Suppressor macrophage treated with lipopolysaccharide for 1 hour (primary cell): Measurements from ENCODE around the gene CA11.

Experiments
- DNase-seq, 3 donors: peaks; one replicate each; pipeline ENCODE4 v3.0.0-alpha.2; 2020 to 2022

Gene CA11

GRCh38 chr19:48628486-48629296 lies 17.3 kb downstream of the CA11 start:
- no peak for DNase-seq

DNA sequence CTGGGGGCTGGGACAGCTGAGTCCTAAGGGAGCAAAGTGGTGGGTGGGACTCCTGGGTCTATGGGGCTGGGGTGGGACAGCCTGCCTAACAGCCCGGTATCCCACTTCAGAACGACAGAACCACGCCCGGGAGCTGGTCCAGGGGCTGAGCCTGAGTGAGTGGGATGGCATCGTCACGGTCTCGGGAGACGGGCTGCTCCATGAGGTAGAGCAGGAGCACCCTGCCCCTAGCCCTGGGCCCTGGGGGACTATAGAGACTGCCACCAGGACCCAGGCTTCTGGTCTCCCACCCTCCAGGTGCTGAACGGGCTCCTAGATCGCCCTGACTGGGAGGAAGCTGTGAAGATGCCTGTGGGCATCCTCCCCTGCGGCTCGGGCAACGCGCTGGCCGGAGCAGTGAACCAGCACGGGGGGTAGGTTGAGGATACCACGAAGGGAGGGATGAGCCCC lies 18.1 kb downstream of the CA11 start:
- DNase-seq, result no peak

GRCh38 chr19:48627201-48627864 lies 18.7 kb downstream of the CA11 start:
- DNase-seq, result no peak

GRCh38 chr19:48625891-48626327 lies 20.1 kb downstream of the CA11 start:
- DNase-seq, result no peak

DNA sequence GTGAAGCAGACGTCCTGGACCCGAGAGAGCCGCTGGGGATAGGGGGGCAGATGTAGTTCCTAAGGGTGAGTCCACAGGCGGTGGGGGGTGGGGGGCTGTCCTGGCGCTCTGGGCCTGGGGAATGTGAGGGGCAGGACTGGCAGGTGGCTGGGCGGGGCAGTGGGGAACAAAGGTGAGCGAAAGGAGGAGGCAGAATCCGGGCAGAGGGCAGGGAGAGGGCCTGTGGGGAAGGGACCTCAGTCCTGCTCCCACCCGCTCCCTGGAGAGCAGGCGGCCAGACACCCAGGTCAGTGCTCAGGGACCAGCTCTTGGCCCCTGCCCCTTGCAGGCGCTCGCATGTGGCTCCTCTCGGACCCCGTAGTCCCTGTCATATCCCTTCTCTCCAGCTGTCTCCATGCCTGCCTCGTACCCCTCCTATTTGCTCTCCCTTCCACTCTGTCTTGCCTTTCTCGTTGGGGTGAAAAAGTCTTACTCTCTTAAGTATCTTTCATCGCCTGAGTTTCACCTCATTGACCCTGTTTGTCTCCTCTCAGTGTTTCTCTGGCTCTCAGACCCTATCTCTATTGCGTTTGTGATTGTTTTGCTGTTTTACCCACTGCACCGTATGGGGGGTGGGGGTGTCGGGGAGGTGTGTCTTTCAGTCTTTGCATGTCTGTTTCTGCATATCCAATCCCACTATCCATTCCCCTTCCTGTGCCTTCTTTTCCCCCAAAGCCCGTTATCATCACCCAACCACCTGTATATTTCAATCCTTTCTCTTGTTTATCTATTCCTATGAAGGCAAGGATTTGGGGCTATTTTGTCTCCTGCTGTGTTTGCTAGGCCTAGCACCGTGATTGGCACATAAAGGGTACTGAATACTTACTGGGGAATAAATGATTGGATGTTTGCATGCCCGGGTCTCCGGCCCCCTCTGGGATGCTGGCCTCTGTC lies 20.9 kb downstream of the CA11 start:
- no peak for DNase-seq

- peak; percentile 94 to 98 (median 95) for DNase-seq
Observed at GRCh38 chr19:48624067-48624594, 21.9 kb downstream of the CA11 start.

DNA sequence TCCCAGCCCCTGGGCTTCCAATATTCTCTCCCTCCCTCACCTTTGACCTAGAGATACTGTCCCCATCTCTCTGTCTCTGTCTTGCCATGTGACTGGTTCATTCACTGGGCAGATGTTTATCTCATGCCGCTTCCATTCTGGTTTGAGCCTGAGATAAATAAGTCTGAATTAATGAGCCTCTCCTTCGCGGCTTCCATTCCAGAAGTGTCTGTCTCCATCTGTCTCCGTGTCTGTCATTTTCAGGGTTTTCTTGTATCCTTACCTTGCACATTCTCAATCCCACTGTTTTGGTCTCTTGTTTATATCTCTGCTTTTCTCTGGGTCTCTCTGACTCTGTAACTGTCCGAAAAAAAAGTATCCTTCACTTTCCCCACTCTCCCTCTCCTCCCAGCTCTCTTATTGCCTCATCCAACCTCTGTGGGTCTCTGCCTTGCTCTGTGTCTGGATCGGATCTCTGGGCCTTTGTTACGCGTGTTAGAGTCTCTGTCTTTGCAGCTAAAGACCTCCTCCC lies 22.4 kb downstream of the CA11 start:
- DNase-seq, result no peak

GRCh38 chr19:48619692-48620585 lies 26.0 kb downstream of the CA11 start:
- DNase-seq, result peak; percentile 39 to 61 (median 54)

DNA sequence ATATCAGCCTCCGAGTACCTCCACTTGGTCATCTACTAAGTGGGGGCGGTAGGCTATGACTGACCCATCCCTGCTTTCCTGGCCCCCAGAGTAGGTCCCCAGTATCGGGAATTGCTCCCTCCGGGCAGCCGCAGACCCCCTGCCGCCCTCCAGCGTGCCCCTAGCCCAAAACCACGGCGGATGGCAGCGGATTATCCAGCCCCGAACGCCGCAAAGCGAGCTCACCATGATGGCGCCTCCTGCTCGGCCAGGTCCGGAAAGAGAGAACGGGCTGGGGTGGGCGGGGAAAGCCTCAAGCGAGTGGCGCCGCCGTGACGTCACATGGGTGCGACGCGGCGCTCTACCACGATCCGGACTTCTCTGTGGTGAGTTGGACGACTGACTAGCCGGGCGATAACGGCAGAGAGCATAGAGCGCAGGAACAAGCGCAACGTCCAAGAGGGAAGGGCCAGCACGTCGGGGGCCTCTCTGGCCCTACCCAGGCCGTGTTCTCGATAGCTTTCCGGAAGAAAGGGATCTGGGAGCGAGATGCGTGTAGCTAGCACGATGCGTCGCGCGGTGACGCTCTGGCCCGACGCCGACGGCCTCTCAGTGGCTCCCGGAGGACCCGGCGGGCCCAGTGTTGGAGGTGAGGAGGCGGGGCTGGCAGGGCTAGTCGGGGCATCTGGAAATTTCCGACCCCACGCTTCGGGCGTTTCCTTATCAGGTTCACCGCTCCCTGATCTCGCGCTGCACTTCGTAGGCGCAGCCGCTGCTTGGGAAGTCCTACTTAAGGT lies 26.9 kb downstream of the CA11 start, which contains the start of the genes RPL18 and SPHK2:
Gene RPL18, minus strand, starts transcription at position 263 of the 776 bp plus-strand sequence. Its CDS starts 35 bp downstream, at position 228.
Gene SPHK2, plus strand, starts transcription at position 591 of the 776 bp plus-strand sequence. CDS start 1,009 bp downstream, outside the sequence.
- peak; percentile 97 to 99 (median 98) for DNase-seq

DNA sequence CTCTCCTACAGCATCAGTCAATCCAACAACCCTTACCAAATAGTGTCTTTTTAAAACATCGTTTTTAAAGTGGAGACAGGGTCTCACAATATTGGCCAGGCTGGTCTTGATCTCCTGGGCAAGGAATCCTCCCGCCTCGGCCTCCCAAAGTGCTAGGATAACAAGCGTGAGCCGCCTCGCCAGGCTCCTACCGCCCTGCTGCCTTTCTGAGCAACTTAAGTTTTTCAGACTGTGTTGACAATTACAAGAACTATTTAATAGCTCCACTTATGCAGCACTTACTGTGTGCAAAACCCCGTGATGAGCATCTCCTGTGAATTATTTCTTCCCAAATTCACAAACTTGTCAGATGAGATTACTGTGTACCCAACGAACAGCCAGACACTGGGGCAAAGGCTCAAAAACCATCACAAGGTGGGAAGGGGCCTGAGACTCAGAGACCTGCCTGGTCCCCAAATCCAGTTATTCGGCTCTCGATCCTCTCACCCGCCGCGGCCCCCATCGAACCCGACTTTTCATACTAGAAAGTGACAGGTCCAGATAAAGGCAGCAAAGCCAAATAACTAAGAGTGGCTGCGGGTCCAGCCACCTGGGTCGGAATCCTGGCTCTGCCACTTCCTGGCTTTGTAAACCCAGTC lies 27.6 kb downstream of the CA11 start:
- DNase-seq, result no peak

GRCh38 chr19:48617146-48617937 lies 28.6 kb downstream of the CA11 start:
- no peak for DNase-seq

- no peak for DNase-seq
Observed at GRCh38 chr19:48616491-48617056, 29.4 kb downstream of the CA11 start.

GRCh38 chr19:48616041-48616436 lies 29.9 kb downstream of the CA11 start:
- DNase-seq, result no peak

DNA sequence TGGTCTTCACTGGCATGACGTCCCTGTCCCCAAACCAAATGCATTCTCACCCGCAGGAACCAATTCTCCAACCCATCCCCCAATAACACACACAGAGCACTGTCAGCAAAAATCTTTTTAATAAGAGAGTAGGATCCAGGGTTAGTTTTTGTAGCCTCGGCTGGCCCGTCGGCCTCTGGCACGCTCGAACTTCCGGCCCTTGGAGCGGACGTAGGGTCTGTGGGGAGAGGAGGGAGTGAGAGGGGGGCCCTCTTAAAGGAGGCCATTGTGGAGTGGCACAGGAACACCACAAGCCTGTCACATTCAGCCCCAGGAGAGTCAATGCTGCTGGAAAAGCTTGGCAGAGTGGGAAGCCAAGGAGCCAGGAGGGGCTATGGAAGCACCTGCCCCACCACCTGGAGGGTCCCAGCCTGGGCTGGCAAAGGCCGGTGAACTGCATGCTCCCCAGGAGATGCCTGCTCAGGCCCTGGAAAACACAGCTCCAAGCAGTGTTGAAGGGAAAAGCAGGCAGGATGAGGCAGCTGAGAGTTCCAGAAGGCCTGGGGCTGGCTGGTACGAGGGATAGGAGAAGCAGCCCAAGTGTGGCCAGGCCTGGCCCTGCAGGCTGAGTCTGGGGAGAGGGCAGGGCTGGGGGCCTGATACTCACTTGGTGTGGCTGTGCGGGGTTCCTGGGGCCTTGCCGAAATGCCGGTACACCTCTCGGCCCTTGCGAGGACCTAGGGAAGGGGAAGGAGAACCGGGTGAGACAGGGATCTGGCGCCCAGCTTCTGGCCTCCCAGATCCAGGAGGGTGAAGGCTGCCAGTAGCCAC lies 30.6 kb downstream of the CA11 start:
- DNase-seq, result no peak

GRCh38 chr19:48614436-48615230 lies 31.4 kb downstream of the CA11 start, which contains the start of gene FAM83E:
FAM83E (minus strand) TSS chr19:48615076; CDS start chr19:48613372, 1,704 bp downstream.
- no peak for DNase-seq

DNA sequence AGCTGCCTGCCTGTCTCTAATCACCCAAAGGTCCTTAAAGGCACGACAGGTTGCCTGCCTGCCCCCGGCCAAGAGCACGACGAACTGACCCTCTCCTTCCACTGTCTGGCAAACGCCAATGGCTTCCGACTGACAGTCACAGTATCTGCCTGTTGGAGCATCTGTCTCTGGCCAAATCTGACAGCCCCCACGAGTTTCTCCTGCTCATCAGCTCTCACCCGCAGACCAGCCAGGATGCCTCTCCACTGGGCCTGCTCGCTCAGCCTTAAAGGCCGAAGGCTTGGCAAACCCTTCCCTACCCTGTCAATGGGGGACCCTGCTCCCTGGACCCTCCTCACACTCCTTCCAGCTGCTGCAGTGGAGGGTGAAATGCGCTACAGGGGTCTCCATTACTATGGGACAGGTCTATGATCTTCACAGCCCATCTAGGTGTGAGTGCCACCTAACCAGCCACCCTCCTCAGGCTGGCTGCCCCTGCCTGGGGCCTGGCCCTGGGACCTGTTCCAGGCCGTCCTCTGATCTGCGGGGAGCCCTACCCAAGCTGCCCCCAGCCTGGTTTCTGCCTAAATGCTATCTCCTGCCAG lies 32.0 kb downstream of the CA11 start:
- DNase-seq, result no peak
